NCI-H446 treated with DMSO at 0.1 percent for 48 hours (cell line): ENCODE measurements around the gene HCAR1.
"Not testable (repeated sequence)": the region's sequence is repeated elsewhere in the genome, so short reads cannot be mapped to it uniquely, and the experiment has no call there.

Experiments
- DNase-seq: peaks from one replicate; lab custom pipeline; 2025; lab: John Stamatoyannopoulos, UW

The HCAR1 gene

GRCh38 chr12:122721057-122721545, 9.5 kb downstream of the HCAR1 start:
- no peak for DNase-seq

- not testable (repeated sequence) for DNase-seq
These were observed 14.0 kb downstream of the HCAR1 start, which contains the start of gene HCAR3 for GRCh38 chr12:122716658-122717057. TSS of gene HCAR3 (minus strand) at chr12:122716811. CDS start at chr12:122716737, 74 bp downstream.

DNA sequence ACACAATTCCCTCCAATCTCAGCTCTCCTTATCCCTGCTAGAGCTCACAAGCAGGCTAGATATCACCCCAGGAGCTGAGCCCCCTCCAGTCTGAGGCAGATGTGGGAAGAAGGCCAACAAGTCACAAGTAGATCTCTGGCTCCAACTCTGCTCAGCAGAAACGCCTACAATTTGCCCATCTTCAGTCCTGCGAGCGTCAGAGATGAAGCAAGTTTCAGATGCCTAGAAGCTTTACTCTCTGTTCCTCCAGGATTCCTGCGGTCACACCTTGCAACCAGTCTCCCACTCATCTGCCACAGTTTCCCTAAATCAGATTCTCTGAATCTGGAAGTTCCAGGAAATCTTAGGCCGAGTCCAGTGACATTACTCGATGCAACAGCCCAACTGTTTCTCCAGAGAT, 15.4 kb downstream of the HCAR1 start:
- not testable (repeated sequence) for DNase-seq

- not testable (repeated sequence) for DNase-seq
These were observed 17.0 kb downstream of the HCAR1 start for GRCh38 chr12:122713491-122714188.

DNA sequence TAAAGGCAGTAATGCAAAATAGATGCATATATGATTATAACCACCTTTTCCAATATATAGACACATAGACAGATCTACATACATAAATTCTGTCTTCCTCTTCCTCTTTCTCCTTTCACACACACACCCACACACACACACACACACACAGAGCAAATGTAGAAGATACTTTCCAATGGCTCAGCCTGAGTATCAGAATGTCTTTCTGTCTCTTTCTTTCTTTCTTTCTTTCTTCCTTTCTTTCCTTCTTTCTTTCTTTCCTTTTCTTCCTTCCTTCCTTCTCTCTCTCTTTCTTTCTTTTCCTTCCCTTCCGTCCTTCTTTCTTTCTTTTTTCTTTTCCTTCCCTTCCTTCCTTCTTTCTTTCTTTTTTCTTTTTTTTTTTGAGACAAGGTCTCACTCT, 19.4 kb downstream of the HCAR1 start:
- not testable (repeated sequence) for DNase-seq

DNA sequence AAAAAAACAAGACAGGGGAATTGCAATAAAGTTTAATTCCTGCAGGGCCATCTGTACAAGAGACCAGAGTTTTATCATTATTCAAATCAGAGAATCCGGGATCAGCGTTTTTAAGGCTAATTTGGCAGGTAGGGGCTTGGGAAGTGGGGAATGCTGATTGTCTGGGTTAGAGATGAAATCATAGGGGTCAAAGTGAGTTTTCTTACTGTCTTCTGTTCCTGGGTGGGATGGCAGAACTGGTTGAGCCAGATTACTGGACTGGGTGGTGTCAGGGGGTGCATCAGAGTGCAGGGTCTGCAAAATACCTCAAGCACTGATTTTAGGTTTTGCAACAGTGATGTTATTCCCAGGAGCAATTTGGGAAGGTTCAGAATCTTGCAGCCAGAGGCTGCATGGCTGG, 20.3 kb downstream of the HCAR1 start:
- not testable (repeated sequence) for DNase-seq

DNA sequence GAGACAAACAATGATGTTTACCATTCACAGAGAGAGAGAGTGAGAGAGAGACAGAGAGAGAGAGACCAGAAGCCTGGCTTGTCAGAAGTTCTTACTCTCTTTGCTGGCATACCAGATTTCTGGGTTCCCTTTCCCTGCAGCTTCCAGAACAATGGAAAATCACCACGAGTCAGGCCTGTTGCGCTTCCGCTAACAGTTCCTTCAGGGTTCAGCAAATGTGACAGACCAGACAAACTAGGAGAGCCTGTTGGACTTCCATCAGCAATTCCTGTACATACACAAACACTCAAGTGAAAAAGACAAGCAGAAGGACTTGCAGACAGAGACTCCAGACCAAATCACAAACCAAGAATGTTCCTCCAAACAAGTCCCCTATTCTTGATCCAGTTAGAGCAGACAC, 21.4 kb downstream of the HCAR1 start:
- not testable (repeated sequence) for DNase-seq

GRCh38 chr12:122703841-122704240, 26.8 kb downstream of the HCAR1 start:
- DNase-seq, result not testable (repeated sequence)

- DNase-seq, result not testable (repeated sequence)
These were observed 27.6 kb downstream of the HCAR1 start, which contains the start of gene HCAR2 for GRCh38 chr12:122702890-122703611. TSS of gene HCAR2 (minus strand) at chr12:122703357. CDS start at chr12:122703283, 74 bp downstream.

DNA sequence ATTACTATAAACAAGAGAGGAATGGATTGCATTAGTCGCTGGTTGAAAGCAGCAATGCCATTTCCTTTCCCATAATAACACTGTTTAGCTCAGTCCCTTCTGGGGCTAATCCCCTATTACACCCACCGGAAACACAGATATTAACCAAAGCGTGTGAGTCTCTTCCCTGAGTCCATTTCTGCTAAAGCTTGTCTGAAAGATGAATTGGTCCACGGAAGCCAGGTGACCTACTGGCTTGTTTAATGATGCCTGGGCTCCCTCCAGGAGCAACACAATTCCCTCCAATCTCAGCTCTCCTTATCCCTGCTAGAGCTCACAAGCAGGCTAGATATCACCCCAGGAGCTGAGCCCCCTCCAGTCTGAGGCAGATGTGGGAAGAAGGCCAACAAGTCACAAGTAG, 29.2 kb downstream of the HCAR1 start:
- DNase-seq, result not testable (repeated sequence)

DNA sequence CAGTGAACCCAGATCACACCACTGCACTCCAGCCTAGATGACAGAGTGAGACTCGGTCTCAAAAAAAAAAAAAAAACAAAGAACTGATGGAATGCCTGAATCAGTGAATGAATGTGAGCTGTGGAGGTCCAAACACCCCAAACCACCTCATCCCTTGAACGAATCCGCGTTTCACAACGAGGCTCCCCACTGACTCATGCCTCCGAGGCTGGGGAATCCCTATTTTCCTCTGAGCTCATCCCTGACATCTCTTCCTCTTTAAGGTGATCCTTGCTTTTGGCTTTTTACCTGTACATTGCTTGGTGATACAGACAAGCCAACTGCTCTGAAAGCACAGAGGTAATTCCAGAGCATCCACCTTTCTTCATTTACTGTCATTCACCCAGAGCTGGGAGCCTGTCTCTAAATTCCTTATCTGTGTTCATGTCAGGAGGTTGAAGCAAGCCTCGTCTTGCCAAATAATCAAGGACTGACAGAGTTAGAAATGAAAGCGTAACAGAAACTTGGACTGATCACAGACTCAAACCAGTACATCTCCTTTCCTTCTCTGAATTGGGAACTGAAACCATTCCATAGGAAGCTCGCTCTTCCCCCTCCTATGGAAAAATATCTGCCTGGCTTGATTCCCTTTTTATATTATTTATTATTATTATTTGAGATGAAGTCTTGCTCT, 30.5 kb downstream of the HCAR1 start:
- not testable (repeated sequence) for DNase-seq

GRCh38 chr12:122696922-122697321, 33.7 kb downstream of the HCAR1 start:
- not testable (repeated sequence) for DNase-seq

- no peak for DNase-seq
These were observed 39.1 kb downstream of the HCAR1 start for GRCh38 chr12:122691566-122691965.

GRCh38 chr12:122688291-122688690, 42.4 kb downstream of the HCAR1 start:
- DNase-seq, result no peak

DNA sequence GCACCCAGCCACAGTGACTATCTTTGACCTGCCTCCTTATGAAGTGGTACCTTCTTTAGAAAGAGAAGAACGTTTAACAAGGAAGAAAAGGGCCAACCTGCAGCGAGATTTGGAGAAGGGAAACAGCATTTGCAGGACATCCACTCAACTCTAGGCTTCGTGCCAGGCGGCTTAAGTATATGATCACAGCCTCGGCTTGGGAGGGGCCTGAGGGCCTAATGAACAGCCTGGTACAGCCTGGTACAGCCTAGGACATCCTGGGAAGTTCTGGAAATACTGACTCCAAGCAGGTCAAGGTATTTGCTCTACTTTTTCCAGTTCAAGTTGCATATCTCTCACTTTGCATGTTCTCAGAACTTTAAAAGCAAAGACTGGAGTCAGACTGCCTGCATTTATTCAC, 43.6 kb downstream of the HCAR1 start:
- no peak for DNase-seq

GRCh38 chr12:122686538-122686937, 44.1 kb downstream of the HCAR1 start:
- DNase-seq, result no peak

- no peak for DNase-seq
These were observed 46.3 kb downstream of the HCAR1 start for GRCh38 chr12:122684297-122684813.

DNA sequence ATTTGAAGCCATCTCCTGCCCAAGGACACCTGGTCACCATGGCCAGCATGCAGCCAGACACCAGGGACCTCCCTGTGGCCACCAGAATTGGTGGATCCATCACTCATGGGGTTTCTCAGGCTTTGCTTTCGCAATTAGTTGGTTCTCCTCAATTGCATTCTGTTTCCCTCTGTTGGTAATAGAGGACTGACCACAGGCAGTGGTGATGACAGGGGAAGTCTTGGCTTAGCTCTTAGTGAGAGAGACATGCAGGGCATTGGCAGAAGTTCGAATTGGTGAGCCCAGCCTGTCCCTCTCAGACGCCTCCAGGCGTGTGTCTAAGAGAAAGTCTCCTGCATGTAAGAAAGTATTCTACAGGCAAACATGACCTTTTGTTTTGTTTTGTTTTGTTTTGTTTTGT, 48.8 kb downstream of the HCAR1 start:
- DNase-seq, result no peak

DNA sequence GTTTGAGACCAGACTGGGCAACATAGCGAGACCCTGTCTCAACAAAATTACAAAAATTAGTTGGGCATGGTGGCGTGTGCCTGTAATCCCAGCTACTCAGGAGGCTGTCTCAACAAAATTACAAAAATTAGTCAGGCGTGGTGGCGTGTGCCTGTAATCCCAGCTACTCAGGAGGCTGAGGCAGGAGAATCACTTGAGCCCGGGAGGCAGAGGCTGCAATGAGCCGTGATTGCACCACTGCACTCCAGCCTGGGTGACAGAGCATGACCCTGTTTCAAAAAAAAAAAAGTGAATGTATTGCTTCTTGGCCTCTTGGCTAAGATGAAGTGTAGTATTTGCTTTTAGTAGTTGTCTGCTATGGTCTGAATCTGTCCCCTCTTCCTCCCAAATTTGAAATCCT, 49.7 kb downstream of the HCAR1 start:
- DNase-seq, result not testable (repeated sequence)

GRCh38 chr12:122676781-122677180, 53.9 kb downstream of the HCAR1 start:
- DNase-seq, result not testable (repeated sequence)
